Osteoblast (primary cell): ENCODE measurements around the gene FILIP1L. TPM values are rescaled to one million over a fixed set of nuclear protein-coding genes. Genes with fewer than 3 reads are reported as not detected.
A peak's percentile ranks its signal among the peaks of the same experiment; 100 is the strongest.

Source experiments
- DNase-seq: peaks from one replicate; pipeline ENCODE4 v3.0.0; 2011; ENCODE audit warnings: low spot score, mixed read lengths; ENCODE audit not compliant: insufficient read length; ENCODE audit errors: missing footprints
- H2AFZ ChIP-seq: 2 replicates; pipeline ENCODE4 v1.6.0; 2011; ENCODE audit warnings: mild to moderate bottlenecking, low read length
- H3K27ac ChIP-seq: 2 replicates; pipeline ENCODE4 v1.5.1; 2011; ENCODE audit warnings: mild to moderate bottlenecking, low read depth, low read length, moderate library complexity
- H3K27me3 ChIP-seq: 2 replicates; pipeline ENCODE4 v1.6.0; 2012; ENCODE audit warnings: mild to moderate bottlenecking, control low read depth, inconsistent platforms, low read length, moderate library complexity; ENCODE audit not compliant: insufficient read depth
- H3K36me3 ChIP-seq: 2 replicates; pipeline ENCODE4 v1.5.1; 2011; ENCODE audit warnings: mild to moderate bottlenecking, low read length, control low read depth, moderate library complexity; ENCODE audit not compliant: insufficient read depth
- H3K4me1 ChIP-seq: 2 replicates; pipeline ENCODE4 v1.5.1; 2011; ENCODE audit warnings: mild to moderate bottlenecking, low read length, control low read depth, moderate library complexity; ENCODE audit not compliant: insufficient read depth
- H3K4me2 ChIP-seq: 2 replicates; pipeline ENCODE4 v1.6.0; 2011; ENCODE audit warnings: mild to moderate bottlenecking, low read length; ENCODE audit not compliant: insufficient read depth
- H3K4me3 ChIP-seq: fragments of 200-600 bp; sonication (generic); 3 replicates; pipeline ENCODE4 v1.5.1; 2012; ENCODE audit warnings: mild to moderate bottlenecking, low read length, inconsistent platforms; ENCODE audit not compliant: insufficient read depth
- H3K79me2 ChIP-seq: 2 replicates; pipeline ENCODE4 v1.6.0; 2012; ENCODE audit warnings: mild to moderate bottlenecking, low read length, control low read depth, inconsistent platforms; ENCODE audit not compliant: insufficient read depth
- H3K9me3 ChIP-seq: 2 replicates; pipeline ENCODE4 v1.5.1; 2011; ENCODE audit warnings: low read depth, low read length, control low read depth
- H4K20me1 ChIP-seq: 2 replicates; pipeline ENCODE4 v1.6.0; 2012; ENCODE audit warnings: mild to moderate bottlenecking, low read length, control low read depth; ENCODE audit not compliant: insufficient read depth
- total RNA-seq: library from RNA; depleted of rRNA; stranded (reverse); fragments of >200 nt; gene quantifications from 2 replicates; pipeline ENCODE4 v1.2.3, GENCODE V29; 2012
- TF ChIP-seq, protein P1 (sequence below): IDR thresholded peaks from 2 replicates; pipeline ENCODE4 v1.5.1; 2011; ENCODE audit warnings: mild to moderate bottlenecking, low read depth, low read length, moderate library complexity; ENCODE audit errors: extremely low read depth

FILIP1L gene
- total RNA-seq, 1 donor = 5.8 TPM

- Histone ChIP-seq H3K79me2 (no peaks in the 10 kb centered on the region), H3K4me3 (no peak overlapping the region), H2AFZ (no peak overlapping the region), H3K36me3 (no peaks in the 10 kb centered on the region), H3K9me3 (no peaks in the 10 kb centered on the region), H3K27me3 (no peaks in the 10 kb centered on the region), H3K4me2 (peak overlapping the region; percentile 25), H3K4me1 (peaks cover 28% of the 10 kb centered on the region), H3K27ac (peak overlapping the region; percentile 73), H4K20me1 (no peaks in the 10 kb centered on the region)
- no peak for DNase-seq
- TF ChIP-seq, protein P1, sequence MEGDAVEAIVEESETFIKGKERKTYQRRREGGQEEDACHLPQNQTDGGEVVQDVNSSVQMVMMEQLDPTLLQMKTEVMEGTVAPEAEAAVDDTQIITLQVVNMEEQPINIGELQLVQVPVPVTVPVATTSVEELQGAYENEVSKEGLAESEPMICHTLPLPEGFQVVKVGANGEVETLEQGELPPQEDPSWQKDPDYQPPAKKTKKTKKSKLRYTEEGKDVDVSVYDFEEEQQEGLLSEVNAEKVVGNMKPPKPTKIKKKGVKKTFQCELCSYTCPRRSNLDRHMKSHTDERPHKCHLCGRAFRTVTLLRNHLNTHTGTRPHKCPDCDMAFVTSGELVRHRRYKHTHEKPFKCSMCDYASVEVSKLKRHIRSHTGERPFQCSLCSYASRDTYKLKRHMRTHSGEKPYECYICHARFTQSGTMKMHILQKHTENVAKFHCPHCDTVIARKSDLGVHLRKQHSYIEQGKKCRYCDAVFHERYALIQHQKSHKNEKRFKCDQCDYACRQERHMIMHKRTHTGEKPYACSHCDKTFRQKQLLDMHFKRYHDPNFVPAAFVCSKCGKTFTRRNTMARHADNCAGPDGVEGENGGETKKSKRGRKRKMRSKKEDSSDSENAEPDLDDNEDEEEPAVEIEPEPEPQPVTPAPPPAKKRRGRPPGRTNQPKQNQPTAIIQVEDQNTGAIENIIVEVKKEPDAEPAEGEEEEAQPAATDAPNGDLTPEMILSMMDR = no peak
Measured at GRCh38 chr3:99951701-99952100, 162.6 kb downstream of the FILIP1L start.

DNA sequence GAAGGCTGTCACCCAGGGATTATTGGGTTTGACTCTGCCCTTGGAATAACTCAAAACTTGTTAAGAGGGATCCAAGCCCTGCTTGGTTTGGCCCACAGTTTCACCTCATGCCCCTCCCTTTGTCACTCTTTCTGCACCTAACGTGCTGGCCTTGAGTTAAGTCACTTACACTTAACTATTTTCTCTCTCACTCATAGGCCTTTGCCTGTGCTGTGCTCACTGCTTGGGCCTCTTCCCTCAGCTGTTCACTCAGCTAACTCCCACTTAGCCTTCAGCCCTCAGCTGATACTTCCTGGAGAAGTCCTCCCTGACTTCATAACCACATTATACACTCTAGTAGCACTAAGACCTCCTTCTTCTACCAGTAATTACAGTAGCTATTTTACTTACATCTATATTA lies 163.4 kb downstream of the FILIP1L start:
- Histone ChIP-seq H2AFZ (no peak overlapping the region), H3K79me2 (no peaks in the 10 kb centered on the region), H4K20me1 (no peaks in the 10 kb centered on the region), H3K27me3 (no peaks in the 10 kb centered on the region), H3K27ac (peak overlapping the region; percentile 73), H3K4me3 (no peak overlapping the region), H3K4me2 (no peak overlapping the region), H3K9me3 (no peaks in the 10 kb centered on the region), H3K36me3 (no peaks in the 10 kb centered on the region), H3K4me1 (peaks cover 28% of the 10 kb centered on the region)
- no peak for DNase-seq
- TF ChIP-seq, protein P1 = no peak

- Histone ChIP-seq H3K4me3 (no peak overlapping the region), H3K4me1 (peaks cover 29% of the 10 kb centered on the region), H3K36me3 (no peaks in the 10 kb centered on the region), H3K9me3 (no peaks in the 10 kb centered on the region), H3K79me2 (no peaks in the 10 kb centered on the region), H2AFZ (no peak overlapping the region), H3K4me2 (no peak overlapping the region), H3K27ac (no peak overlapping the region), H4K20me1 (no peaks in the 10 kb centered on the region), H3K27me3 (no peaks in the 10 kb centered on the region)
- DNase-seq = no peak
- TF ChIP-seq, protein P1 = no peak
Measured at GRCh38 chr3:99949956-99950670, 164.2 kb downstream of the FILIP1L start.

DNA sequence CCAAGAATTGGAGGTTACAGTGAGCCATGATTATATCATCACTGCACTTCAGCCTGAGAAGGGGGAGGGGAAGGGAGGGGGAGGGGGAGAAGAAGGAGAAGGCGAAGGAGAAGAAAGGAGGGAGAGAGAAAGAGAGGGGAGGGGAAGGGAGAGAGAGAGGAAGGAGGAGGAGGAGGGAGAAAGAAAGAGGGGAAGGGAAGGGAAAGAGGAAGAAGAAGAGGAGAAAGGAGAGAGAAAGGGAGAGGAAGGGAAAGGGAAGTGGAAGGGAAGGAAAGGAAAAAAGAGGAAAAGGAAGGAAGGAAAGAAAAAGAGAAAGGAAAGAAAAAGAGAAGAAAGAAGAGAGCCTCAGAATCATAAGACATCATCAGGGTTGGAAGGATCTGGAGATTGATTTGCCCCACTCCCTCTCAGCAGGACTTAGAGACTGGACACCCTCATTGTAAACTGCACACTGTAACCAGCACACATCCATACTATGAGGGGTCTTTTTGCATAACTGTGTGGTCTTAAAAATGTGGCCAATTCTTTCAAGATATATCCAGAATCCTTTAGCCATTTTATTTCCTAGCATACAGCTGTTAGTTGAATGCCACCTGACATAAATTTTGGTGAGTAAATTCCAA lies 165.7 kb downstream of the FILIP1L start:
- TF ChIP-seq, protein P1 = no peak
- H3K4me2 ChIP-seq = no peak overlapping the region
- H2AFZ ChIP-seq = no peak overlapping the region

More for the DNA sequence above, 165.7 kb downstream of the FILIP1L start:
- Histone ChIP-seq H3K27me3 (no peaks in the 10 kb centered on the region), H3K9me3 (no peaks in the 10 kb centered on the region), H4K20me1 (no peaks in the 10 kb centered on the region), H3K79me2 (no peaks in the 10 kb centered on the region), H3K4me3 (no peak overlapping the region), H3K4me1 (peaks cover 29% of the 10 kb centered on the region), H3K27ac (no peak overlapping the region), H3K36me3 (no peaks in the 10 kb centered on the region)
- DNase-seq = no peak
